GM12878 (cell line): ENCODE data around the gene ELL2. TPM values are rescaled to one million over a fixed set of nuclear protein-coding genes. Genes with fewer than 3 reads are reported as not detected.

Source experiments
- ATAC-seq: fragments of 200-7000 bp; cut with Tn5 transposase; 3 replicates; pipeline ENCODE4 v1.9.1; 2020; ENCODE audit warnings: mild to moderate bottlenecking, moderate library complexity
- BruUV-seq: library from RNA; stranded (reverse); fragments of 400-500 nt; replicated peaks from 2 replicates; lab custom pipeline; 2021; lab: Mats Ljungman, UMichigan
- CTCF ChIA-PET: fragments of 300-600 bp; sonication (Branson Sonifier 250); formaldehyde crosslinking; extraction: SDS; loops from one replicate; lab custom pipeline; 2021; ENCODE audit warnings: inconsistent platforms; lab: Yijun Ruan, JAX
- POLR2A ChIA-PET: fragments of 350-600 bp; formaldehyde crosslinking; extraction: SDS; loops from one replicate; lab custom pipeline; 2021; ENCODE audit warnings: inconsistent platforms; lab: Charles Lee
- RAD21 ChIA-PET: fragments of 300-600 bp; sonication (Branson Sonifier 250); formaldehyde crosslinking; loops from one replicate; lab custom pipeline; 2023; ENCODE audit warnings: antibody characterized with exemption; ENCODE audit not compliant: unreplicated experiment; lab: Charles Lee
- SMC1A ChIA-PET: fragments of 300-600 bp; sonication (Branson Sonifier 250); formaldehyde crosslinking; loops from one replicate; lab custom pipeline; 2023; ENCODE audit not compliant: unreplicated experiment, uncharacterized antibody; lab: Charles Lee
- DNase-seq: peaks from one replicate; pipeline ENCODE4 v3.0.0-alpha.2; 2011; ENCODE audit warnings: low read depth, low spot score
- FAIRE-seq: peaks from 3 replicates; lab custom pipeline; 2011; peaks lifted over from hg19 to GRCh38; lab: Jason Lieb, UNC
- H2AFZ ChIP-seq: 2 replicates; pipeline ENCODE4 v1.6.0; 2011; ENCODE audit warnings: low read depth, low read length, control low read depth; ENCODE audit not compliant: control insufficient read depth
- H3K27ac ChIP-seq: 2 replicates; pipeline ENCODE4 v1.5.1; 2011; ENCODE audit warnings: control low read depth; ENCODE audit not compliant: control insufficient read depth, insufficient read depth
- H3K27me3 ChIP-seq, 2 experiments: replicated peaks in 1 of 2; 2 replicates each; pipeline versions ENCODE4 v1.6.0 to v1.6.1; 2011; ENCODE audit warnings: low read length in 1 of 2; ENCODE audit not compliant: control insufficient read depth in 2 of 2, insufficient read depth in 2 of 2
- H3K36me3 ChIP-seq, 2 experiments: 2 replicates each; pipeline ENCODE4 v1.5.1; 2011; ENCODE audit warnings: low read length in 1 of 2; ENCODE audit not compliant: control insufficient read depth in 2 of 2, insufficient read depth in 2 of 2
- H3K4me1 ChIP-seq: 2 replicates; pipeline ENCODE4 v1.6.1; 2011; ENCODE audit warnings: mild to moderate bottlenecking, low read length, moderate library complexity, mixed read lengths; ENCODE audit not compliant: control insufficient read depth, insufficient read depth
- H3K4me2 ChIP-seq: 2 replicates; pipeline ENCODE4 v1.6.0; 2011; ENCODE audit warnings: control low read depth; ENCODE audit not compliant: control insufficient read depth, insufficient read depth
- H3K4me3 ChIP-seq: fragments of 200-600 bp; sonication (generic); 2 replicates; pipeline ENCODE4 v1.5.1; 2016
- H3K79me2 ChIP-seq: 2 replicates; pipeline ENCODE4 v1.6.0; 2011; ENCODE audit warnings: low read length; ENCODE audit not compliant: control insufficient read depth, insufficient read depth
- H3K9ac ChIP-seq: 2 replicates; pipeline ENCODE4 v1.8.0; 2011; ENCODE audit warnings: low read length, control low read depth, mixed read lengths; ENCODE audit not compliant: control insufficient read depth, insufficient read depth
- H3K9me3 ChIP-seq: replicated peaks from 3 replicates; pipeline ENCODE4 v1.5.1; 2011; ENCODE audit warnings: mild to moderate bottlenecking, low read length; ENCODE audit not compliant: control insufficient read depth, insufficient read depth
- H4K20me1 ChIP-seq: 2 replicates; pipeline ENCODE4 v1.6.0; 2011; ENCODE audit not compliant: control insufficient read depth, insufficient read depth
- BMI1 ChIP-seq: fragments of 450-650 bp; IDR thresholded peaks from 2 replicates; pipeline ENCODE4 v1.6.1; 2016; ENCODE audit warnings: mild to moderate bottlenecking, moderate library complexity, borderline replicate concordance
- BRCA1 ChIP-seq: IDR thresholded peaks from 2 replicates; pipeline ENCODE4 v1.6.1; 2011; ENCODE audit warnings: low read depth, low read length, improper control_type of control experiment
- HDAC2 ChIP-seq: fragments of 200-600 bp; sonication (generic); IDR thresholded peaks from 2 replicates; pipeline ENCODE4 v1.6.1; 2017
- JUNB ChIP-seq: IDR thresholded peaks from 2 replicates; pipeline ENCODE4 v1.6.1; 2016; ENCODE audit warnings: antibody characterized with exemption, mild to moderate bottlenecking
- KDM1A ChIP-seq: fragments of 200-600 bp; sonication (generic); IDR thresholded peaks from 2 replicates; pipeline ENCODE4 v1.6.1; 2016; ENCODE audit warnings: borderline replicate concordance
- MEF2A ChIP-seq: IDR thresholded peaks from 2 replicates; pipeline ENCODE4 v1.6.1; 2011; ENCODE audit warnings: low read depth, mild to moderate bottlenecking, low read length, moderate library complexity; ENCODE audit not compliant: insufficient read depth
- NR2C2 ChIP-seq: IDR thresholded peaks from 2 replicates; pipeline ENCODE4 v1.6.1; 2011; ENCODE audit warnings: borderline replicate concordance, low read depth; ENCODE audit not compliant: control insufficient read depth, insufficient read length
- NRF1 ChIP-seq: conservative IDR thresholded peaks from 2 replicates; pipeline ENCODE4 v1.6.1; 2011; ENCODE audit warnings: mild to moderate bottlenecking, low read depth, low read length, improper control_type of control experiment
- RAD21 ChIP-seq: IDR thresholded peaks from 2 replicates; pipeline ENCODE4 v1.6.1; 2011; ENCODE audit warnings: mild to moderate bottlenecking, low read depth, low read length, moderate library complexity; ENCODE audit not compliant: insufficient read depth
- SRF ChIP-seq, 2 experiments: IDR thresholded peaks; 2 replicates each; pipeline ENCODE4 v1.6.1; 2011; ENCODE audit warnings: low read depth in 2 of 2, low read length in 2 of 2, mild to moderate bottlenecking in 1 of 2, moderate library complexity in 1 of 2
- TBL1XR1 ChIP-seq: IDR thresholded peaks from 2 replicates; pipeline ENCODE4 v1.6.1; 2012; ENCODE audit warnings: low read depth, low read length, improper control_type of control experiment
- WGBS: methylation state at CpG from one replicate; pipeline ENCODE4 v1.1.6; 2016; ENCODE audit warnings: low lambda C conversion rate; ENCODE audit not compliant: insufficient replicate concordance, insufficient coverage; ENCODE audit errors: missing lambda C conversion rate; 5-methylcytosine and 5-hydroxymethylcytosine counted together
- in situ Hi-C: fragments of 300-500 bp; cut with MboI; formaldehyde crosslinking; loops from 9 replicates; pipeline ENCODE4 v1.14.3; 2018; ENCODE audit warnings: mixed read lengths
- intact Hi-C: fragments of 100-400 bp; cut with micrococcal nuclease; formaldehyde crosslinking; loops from one replicate; pipeline ENCODE4 v1.14.2; 2022; ENCODE audit not compliant: unreplicated experiment
- polyA plus RNA-seq, 11 experiments: library from polyadenylated mRNA; depleted of rRNA in 4 of 11; unstranded in 6 of 11; stranded (reverse) in 5 of 11; fragments of >200 nt; fragmentation: Nextera tagmentation in 4 of 11; fragmentation: Illumina TruSeq in 1 of 11; extraction: Ambion mirVana in 4 of 11; extraction: Trizol in 1 of 11; gene quantifications; 1 replicate in 1 of 11; 2 replicates in 10 of 11; pipeline versions ENCODE4 v1.2.1 to v1.2.3, GENCODE V29; 2011 to 2016; ENCODE audit warnings: inconsistent platforms in 2 of 11, missing spikeins in 2 of 11, low read depth in 1 of 11
- total RNA-seq, 4 experiments: library from RNA; depleted of rRNA in 3 of 4; stranded (reverse); fragments of >200 nt in 3 of 4; fragmentation: Illumina TruSeq in 1 of 4; extraction: Trizol in 1 of 4; gene quantifications; 2 replicates each; pipeline versions ENCODE4 v1.2.1 to v1.2.3, GENCODE V29; 2013 to 2021
- TF ChIP-seq, protein P1 (sequence below): IDR thresholded peaks from 2 replicates; pipeline ENCODE4 v1.6.1; 2012; ENCODE audit warnings: mild to moderate bottlenecking, low read depth, low read length

The ELL2 gene
- total and polyA plus RNA-seq, 10 of the 15 experiments (the other 5 are each of a cell fraction or from before 2014, with no cell fraction given) = 24.2 to 91.4 (median 57.4) TPM

DNA sequence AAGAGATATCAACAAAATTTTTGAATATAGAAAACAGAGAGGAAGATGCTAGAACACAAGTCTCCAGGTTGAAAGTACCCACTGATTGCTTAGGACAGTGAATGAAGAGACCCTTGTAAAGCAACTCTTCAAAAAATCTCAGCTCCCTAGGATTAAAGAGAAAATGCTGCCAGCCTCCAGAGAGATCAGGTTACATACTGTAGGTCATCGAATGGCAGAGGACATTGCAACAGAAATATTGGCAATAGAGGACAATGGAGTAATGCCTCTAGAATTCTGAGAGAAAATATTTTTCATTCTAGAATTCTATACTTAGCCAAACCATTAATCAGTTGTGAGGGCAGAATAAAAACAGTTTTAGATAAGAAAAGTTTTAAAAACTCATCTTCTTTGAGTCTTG is 43.1 kb upstream of the ELL2 start:
- FAIRE-seq = no peak
- no peak overlapping the region for H3K27ac ChIP-seq
- no peaks in the 10 kb centered on the region for H3K4me1 ChIP-seq
- WGBS = 85% methylated on average over 1 of the region's 1 CpG
- TF ChIP-seq RAD21 = no peak
- TF ChIP-seq NRF1 = no peak
- TF ChIP-seq JUNB = no peak
- no peak for TF ChIP-seq HDAC2
- TF ChIP-seq TBL1XR1 = no peak
- TF ChIP-seq BMI1 = no peak
- no peak for TF ChIP-seq SRF (IDR thresholded peaks at IDR 0.05; ENCODE audit: low read depth in 2 of 2, low read length in 2 of 2)
- TF ChIP-seq BRCA1 = no peak
- no peak for TF ChIP-seq MEF2A
- TF ChIP-seq KDM1A = no peak
- TF ChIP-seq NR2C2 = no peak
- TF ChIP-seq, protein P1, sequence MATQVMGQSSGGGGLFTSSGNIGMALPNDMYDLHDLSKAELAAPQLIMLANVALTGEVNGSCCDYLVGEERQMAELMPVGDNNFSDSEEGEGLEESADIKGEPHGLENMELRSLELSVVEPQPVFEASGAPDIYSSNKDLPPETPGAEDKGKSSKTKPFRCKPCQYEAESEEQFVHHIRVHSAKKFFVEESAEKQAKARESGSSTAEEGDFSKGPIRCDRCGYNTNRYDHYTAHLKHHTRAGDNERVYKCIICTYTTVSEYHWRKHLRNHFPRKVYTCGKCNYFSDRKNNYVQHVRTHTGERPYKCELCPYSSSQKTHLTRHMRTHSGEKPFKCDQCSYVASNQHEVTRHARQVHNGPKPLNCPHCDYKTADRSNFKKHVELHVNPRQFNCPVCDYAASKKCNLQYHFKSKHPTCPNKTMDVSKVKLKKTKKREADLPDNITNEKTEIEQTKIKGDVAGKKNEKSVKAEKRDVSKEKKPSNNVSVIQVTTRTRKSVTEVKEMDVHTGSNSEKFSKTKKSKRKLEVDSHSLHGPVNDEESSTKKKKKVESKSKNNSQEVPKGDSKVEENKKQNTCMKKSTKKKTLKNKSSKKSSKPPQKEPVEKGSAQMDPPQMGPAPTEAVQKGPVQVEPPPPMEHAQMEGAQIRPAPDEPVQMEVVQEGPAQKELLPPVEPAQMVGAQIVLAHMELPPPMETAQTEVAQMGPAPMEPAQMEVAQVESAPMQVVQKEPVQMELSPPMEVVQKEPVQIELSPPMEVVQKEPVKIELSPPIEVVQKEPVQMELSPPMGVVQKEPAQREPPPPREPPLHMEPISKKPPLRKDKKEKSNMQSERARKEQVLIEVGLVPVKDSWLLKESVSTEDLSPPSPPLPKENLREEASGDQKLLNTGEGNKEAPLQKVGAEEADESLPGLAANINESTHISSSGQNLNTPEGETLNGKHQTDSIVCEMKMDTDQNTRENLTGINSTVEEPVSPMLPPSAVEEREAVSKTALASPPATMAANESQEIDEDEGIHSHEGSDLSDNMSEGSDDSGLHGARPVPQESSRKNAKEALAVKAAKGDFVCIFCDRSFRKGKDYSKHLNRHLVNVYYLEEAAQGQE = no peak
- H3K9me3 ChIP-seq = no peaks in the 10 kb centered on the region; the same call in none of the 3 replicates
- BruUV-seq = no TSS peak
- H3K9ac ChIP-seq = no peak overlapping the region
- in situ Hi-C loops (no loop called here), intact Hi-C loops (no loop called here)
- ChIA-PET SMC1A (no interaction called here), CTCF (no interaction called here), POLR2A (no interaction called here), RAD21 (no interaction called here)
- DNase-seq = no peak
- no peak overlapping the region for H3K4me2 ChIP-seq
- no peaks in the 10 kb centered on the region for H3K27me3 ChIP-seq
- no peaks in the 10 kb centered on the region for H3K36me3 ChIP-seq
- no peaks in the 10 kb centered on the region for H3K79me2 ChIP-seq
- H3K4me3 ChIP-seq = no peak overlapping the region
- H4K20me1 ChIP-seq = no peaks in the 10 kb centered on the region
- no peak overlapping the region for H2AFZ ChIP-seq
- ATAC-seq = no peak
